HL-60 (cell line): ENCODE measurements around the gene SORT1.
A peak's percentile ranks its signal among the peaks of the same experiment; 100 is the strongest.

ENCODE experiments used
- DNase-seq, 2 experiments: peaks; one replicate each; pipeline ENCODE4 v3.0.0-alpha.2; 2010 to 2020; ENCODE audit warnings: low read depth in 1 of 2, low spot score in 1 of 2
- H3K27ac ChIP-seq: fragments of 250-450 bp; sonication (Bioruptor Pico); replicated peaks from 2 replicates; pipeline ENCODE4 v1.5.1; 2020; ENCODE audit warnings: mild to moderate bottlenecking, moderate library complexity
- H3K27me3 ChIP-seq: fragments of 250-450 bp; sonication (Bioruptor Pico); 2 replicates; pipeline ENCODE4 v1.5.1; 2021; ENCODE audit warnings: mild to moderate bottlenecking, moderate library complexity; ENCODE audit not compliant: insufficient read depth, poor library complexity, severe bottlenecking
- H3K4me3 ChIP-seq: replicated peaks from 2 replicates; pipeline ENCODE4 v1.5.1; 2011; ENCODE audit warnings: mild to moderate bottlenecking, control low read depth, low read length; ENCODE audit not compliant: insufficient read depth
- GABPA ChIP-seq: IDR thresholded peaks from 2 replicates; pipeline ENCODE4 v1.6.1; 2012; ENCODE audit warnings: low read depth
- POLR2AphosphoS5 ChIP-seq: IDR thresholded peaks from 2 replicates; pipeline ENCODE4 v1.6.1; 2012; ENCODE audit warnings: low read depth
- SPI1 ChIP-seq: IDR thresholded peaks from 2 replicates; pipeline ENCODE4 v1.6.1; 2012; ENCODE audit warnings: low read depth, mild to moderate bottlenecking, borderline replicate concordance
- TF ChIP-seq, protein P1 (sequence below): IDR thresholded peaks from one replicate; pipeline ENCODE4 v1.5.1; 2011; ENCODE audit warnings: low read length, control low read depth, inconsistent platforms; ENCODE audit not compliant: insufficient read depth
- TF ChIP-seq, protein P2 (sequence below): IDR thresholded peaks from 2 replicates; pipeline ENCODE4 v1.6.1; 2012; ENCODE audit warnings: low read depth; ENCODE audit not compliant: insufficient replicate concordance

Gene SORT1

DNA sequence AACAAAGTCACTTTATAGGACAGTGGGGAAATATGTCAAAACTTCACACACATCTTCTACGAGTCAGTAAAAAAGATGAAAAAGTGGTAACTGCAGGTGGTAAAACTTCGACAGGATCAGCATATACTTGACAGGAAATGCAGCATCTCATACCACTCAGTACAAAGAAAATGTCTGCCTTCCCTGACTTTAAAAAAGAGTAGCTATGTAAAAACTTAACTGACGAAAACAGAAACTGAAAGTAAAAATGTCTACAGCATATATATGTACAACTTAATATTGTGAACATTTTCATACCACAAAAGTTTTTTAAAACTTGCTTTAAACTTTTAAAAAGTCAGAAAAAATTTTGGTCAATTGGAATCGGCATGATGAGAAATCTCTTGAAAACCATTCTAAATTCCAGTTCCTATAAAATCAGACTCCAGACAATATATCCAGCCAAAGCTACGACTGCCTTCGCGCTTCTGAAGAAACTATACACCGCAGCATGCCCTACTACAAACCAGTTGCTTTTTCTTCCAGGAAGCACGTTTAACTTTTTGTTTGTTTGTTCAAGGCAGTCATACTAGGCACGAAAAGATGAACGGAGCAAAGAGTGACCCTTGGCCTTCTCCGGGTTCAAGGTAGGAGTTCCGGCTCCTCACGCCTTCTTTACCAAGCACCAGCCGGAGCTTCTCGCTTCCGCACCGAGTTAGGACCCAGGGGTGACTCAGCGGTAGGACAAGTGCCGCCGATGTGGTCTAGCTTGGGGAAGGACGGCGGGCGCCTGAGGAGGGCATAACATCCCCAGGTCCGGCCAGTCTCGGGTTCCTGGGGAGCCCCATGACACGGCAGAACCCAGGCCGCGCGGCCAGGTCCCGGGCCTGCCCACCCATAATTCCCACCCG lies 27.9 kb upstream of the SORT1 start:
- TF ChIP-seq POLR2AphosphoS5 = no peak
- TF ChIP-seq, protein P1, sequence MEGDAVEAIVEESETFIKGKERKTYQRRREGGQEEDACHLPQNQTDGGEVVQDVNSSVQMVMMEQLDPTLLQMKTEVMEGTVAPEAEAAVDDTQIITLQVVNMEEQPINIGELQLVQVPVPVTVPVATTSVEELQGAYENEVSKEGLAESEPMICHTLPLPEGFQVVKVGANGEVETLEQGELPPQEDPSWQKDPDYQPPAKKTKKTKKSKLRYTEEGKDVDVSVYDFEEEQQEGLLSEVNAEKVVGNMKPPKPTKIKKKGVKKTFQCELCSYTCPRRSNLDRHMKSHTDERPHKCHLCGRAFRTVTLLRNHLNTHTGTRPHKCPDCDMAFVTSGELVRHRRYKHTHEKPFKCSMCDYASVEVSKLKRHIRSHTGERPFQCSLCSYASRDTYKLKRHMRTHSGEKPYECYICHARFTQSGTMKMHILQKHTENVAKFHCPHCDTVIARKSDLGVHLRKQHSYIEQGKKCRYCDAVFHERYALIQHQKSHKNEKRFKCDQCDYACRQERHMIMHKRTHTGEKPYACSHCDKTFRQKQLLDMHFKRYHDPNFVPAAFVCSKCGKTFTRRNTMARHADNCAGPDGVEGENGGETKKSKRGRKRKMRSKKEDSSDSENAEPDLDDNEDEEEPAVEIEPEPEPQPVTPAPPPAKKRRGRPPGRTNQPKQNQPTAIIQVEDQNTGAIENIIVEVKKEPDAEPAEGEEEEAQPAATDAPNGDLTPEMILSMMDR = no peak
- TF ChIP-seq GABPA = no peak
- TF ChIP-seq, protein P2, sequence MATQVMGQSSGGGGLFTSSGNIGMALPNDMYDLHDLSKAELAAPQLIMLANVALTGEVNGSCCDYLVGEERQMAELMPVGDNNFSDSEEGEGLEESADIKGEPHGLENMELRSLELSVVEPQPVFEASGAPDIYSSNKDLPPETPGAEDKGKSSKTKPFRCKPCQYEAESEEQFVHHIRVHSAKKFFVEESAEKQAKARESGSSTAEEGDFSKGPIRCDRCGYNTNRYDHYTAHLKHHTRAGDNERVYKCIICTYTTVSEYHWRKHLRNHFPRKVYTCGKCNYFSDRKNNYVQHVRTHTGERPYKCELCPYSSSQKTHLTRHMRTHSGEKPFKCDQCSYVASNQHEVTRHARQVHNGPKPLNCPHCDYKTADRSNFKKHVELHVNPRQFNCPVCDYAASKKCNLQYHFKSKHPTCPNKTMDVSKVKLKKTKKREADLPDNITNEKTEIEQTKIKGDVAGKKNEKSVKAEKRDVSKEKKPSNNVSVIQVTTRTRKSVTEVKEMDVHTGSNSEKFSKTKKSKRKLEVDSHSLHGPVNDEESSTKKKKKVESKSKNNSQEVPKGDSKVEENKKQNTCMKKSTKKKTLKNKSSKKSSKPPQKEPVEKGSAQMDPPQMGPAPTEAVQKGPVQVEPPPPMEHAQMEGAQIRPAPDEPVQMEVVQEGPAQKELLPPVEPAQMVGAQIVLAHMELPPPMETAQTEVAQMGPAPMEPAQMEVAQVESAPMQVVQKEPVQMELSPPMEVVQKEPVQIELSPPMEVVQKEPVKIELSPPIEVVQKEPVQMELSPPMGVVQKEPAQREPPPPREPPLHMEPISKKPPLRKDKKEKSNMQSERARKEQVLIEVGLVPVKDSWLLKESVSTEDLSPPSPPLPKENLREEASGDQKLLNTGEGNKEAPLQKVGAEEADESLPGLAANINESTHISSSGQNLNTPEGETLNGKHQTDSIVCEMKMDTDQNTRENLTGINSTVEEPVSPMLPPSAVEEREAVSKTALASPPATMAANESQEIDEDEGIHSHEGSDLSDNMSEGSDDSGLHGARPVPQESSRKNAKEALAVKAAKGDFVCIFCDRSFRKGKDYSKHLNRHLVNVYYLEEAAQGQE = no peak
- no peaks in the 10 kb centered on the region for H3K27me3 ChIP-seq
- H3K4me3 ChIP-seq = peak overlapping the region; percentile 91
- DNase-seq = peak in 1 of 2 experiments; percentile 74
- peak overlapping the region; percentile 88 for H3K27ac ChIP-seq

DNA sequence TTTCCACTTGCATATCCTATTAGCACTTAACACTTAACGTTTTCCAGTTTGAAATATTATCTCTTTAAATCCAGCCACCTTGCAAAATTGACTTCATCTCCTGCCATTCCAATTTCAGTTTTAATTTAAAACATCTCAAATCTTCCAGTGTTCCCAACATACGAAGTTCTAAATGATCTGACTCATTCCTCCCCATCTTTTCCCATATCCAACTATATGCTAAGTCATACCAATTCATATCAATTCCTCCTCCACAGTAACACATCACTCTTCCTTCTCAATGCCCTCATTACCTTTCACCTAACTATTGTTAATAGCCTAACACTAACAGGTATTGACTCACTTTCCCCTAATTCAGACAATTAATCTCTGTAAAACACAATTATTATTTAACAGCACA lies 25.8 kb upstream of the SORT1 start:
- TF ChIP-seq GABPA (no peak), POLR2AphosphoS5 (no peak), SPI1 (no peak)
- TF ChIP-seq, protein P2 = no peak
- TF ChIP-seq, protein P1 = no peak
- Histone ChIP-seq H3K27me3 (no peaks in the 10 kb centered on the region), H3K27ac (no peak overlapping the region), H3K4me3 (no peak overlapping the region)
- DNase-seq = no peak

DNA sequence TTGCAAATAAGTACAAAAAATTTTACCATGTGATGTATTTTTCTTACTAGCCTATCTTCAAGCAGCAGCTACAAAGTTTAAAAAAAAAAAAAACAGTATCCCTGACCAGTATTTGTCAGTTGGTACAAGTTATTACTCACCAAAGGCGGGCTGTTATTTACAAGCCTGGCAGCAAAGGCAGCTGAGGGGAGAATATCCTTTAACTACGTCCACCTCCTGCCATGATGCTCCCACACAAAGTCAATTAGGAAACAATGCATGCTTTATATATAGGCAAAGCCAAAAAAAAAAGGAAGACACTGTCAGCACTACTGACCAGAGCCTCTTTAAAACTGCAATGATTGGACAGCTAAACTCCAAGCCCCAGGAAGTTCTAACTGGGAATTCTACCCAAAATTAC lies 14.8 kb upstream of the SORT1 start:
- TF ChIP-seq, protein P1 = no peak
- TF ChIP-seq POLR2AphosphoS5 (no peak), GABPA (no peak), SPI1 (no peak)
- TF ChIP-seq, protein P2 = no peak
- no peak overlapping the region for H3K4me3 ChIP-seq
- no peak overlapping the region for H3K27ac ChIP-seq
- DNase-seq = no peak
- no peaks in the 10 kb centered on the region for H3K27me3 ChIP-seq
